Upper lobe of right lung (tissue), 1 donor: ENCODE data around the gene ATRIP. TPM values are rescaled to one million over a fixed set of nuclear protein-coding genes. Genes with fewer than 3 reads are reported as not detected.

ENCODE experiments used
- ATAC-seq: fragments of 200-7000 bp; cut with Tn5 transposase; one replicate; pipeline ENCODE4 v1.9.1; 2020; ENCODE audit warnings: mild to moderate bottlenecking, moderate library complexity
- DNase-seq: peaks from one replicate; pipeline ENCODE4 v3.0.0-alpha.2; 2020
- H3K27ac ChIP-seq: fragments of 200-600 bp; one replicate; pipeline ENCODE4 v1.8.0; 2022
- H3K27me3 ChIP-seq: fragments of 200-600 bp; one replicate; pipeline ENCODE4 v1.8.0; 2022; ENCODE audit warnings: mild to moderate bottlenecking
- H3K36me3 ChIP-seq: fragments of 200-600 bp; one replicate; pipeline ENCODE4 v1.8.0; 2022
- H3K4me1 ChIP-seq: fragments of 200-600 bp; one replicate; pipeline ENCODE4 v1.8.0; 2022
- H3K4me3 ChIP-seq: fragments of 200-600 bp; one replicate; pipeline ENCODE4 v1.8.0; 2022; ENCODE audit warnings: mild to moderate bottlenecking
- H3K9me3 ChIP-seq: fragments of 200-600 bp; one replicate; pipeline ENCODE4 v1.8.0; 2022
- CTCF ChIP-seq: fragments of 200-600 bp; IDR thresholded peaks from one replicate; pipeline ENCODE4 v1.8.0; 2022; ENCODE audit warnings: antibody characterized with exemption
- intact Hi-C: fragments of 100-400 bp; cut with DNase I; formaldehyde crosslinking; loops from one replicate; pipeline ENCODE4 v1.11.0; 2022
- total RNA-seq: library from RNA; stranded (reverse); fragmentation: NEBNext Ultra II Directional; extraction: Animal tissue kit (Norgen Biotek cat#: 25700); gene quantifications from one replicate; pipeline ENCODE4 v1.2.1, GENCODE V29; 2021
- donor health status: DM: no; HTN: yes; CAD: no; lungs with severe emphysema.

ATRIP gene
- total RNA-seq, 1 donor from 2014 or later, result 5.3 TPM

GRCh38 chr3:48408823-48409281, 37.7 kb upstream of the ATRIP start:
- Histone ChIP-seq H3K27me3 (no peaks in the 10 kb centered on the region), H3K4me3 (no peak overlapping the region), H3K9me3 (no peaks in the 10 kb centered on the region), H3K27ac (no peak overlapping the region), H3K4me1 (no peaks in the 10 kb centered on the region), H3K36me3 (peaks cover 72% of the 10 kb centered on the region)
- ATAC-seq (no peak), DNase-seq (peak; percentile 44)
- intact Hi-C loops, result no loop called here
- no peak for TF ChIP-seq CTCF

GRCh38 chr3:48409291-48410201, 37.0 kb upstream of the ATRIP start:
- ATAC-seq (no peak), DNase-seq (peak; percentile 46)
- H3K27ac ChIP-seq, result no peak overlapping the region
- TF ChIP-seq CTCF, result no peak
- H3K4me1 ChIP-seq, result no peaks in the 10 kb centered on the region
- intact Hi-C loops, result no loop called here
- H3K4me3 ChIP-seq, result no peak overlapping the region
- H3K9me3 ChIP-seq, result no peaks in the 10 kb centered on the region
- H3K27me3 ChIP-seq, result no peaks in the 10 kb centered on the region
- peaks cover 76% of the 10 kb centered on the region for H3K36me3 ChIP-seq

GRCh38 chr3:48410205-48411040, 36.1 kb upstream of the ATRIP start:
- intact Hi-C loops, result no loop called here
- no peak for TF ChIP-seq CTCF
- H3K36me3 ChIP-seq, result peaks cover 76% of the 10 kb centered on the region
- no peaks in the 10 kb centered on the region for H3K4me1 ChIP-seq
- no peak overlapping the region for H3K27ac ChIP-seq
- H3K9me3 ChIP-seq, result no peaks in the 10 kb centered on the region
- ATAC-seq (no peak), DNase-seq (peak; percentile 43)
- H3K4me3 ChIP-seq, result no peak overlapping the region
- no peaks in the 10 kb centered on the region for H3K27me3 ChIP-seq

- Histone ChIP-seq H3K4me3 (no peak overlapping the region), H3K4me1 (no peaks in the 10 kb centered on the region), H3K9me3 (no peaks in the 10 kb centered on the region), H3K27ac (no peak overlapping the region), H3K27me3 (no peaks in the 10 kb centered on the region), H3K36me3 (peaks cover 76% of the 10 kb centered on the region)
- ATAC-seq (no peak), DNase-seq (no peak)
- intact Hi-C loops, result no loop called here
- no peak for TF ChIP-seq CTCF
Observed at GRCh38 chr3:48411041-48411588, 35.4 kb upstream of the ATRIP start.

GRCh38 chr3:48411606-48412374, 34.7 kb upstream of the ATRIP start:
- no peak for TF ChIP-seq CTCF
- ATAC-seq (no peak), DNase-seq (peak; percentile 44)
- peaks cover 71% of the 10 kb centered on the region for H3K36me3 ChIP-seq
- H3K4me1 ChIP-seq, result no peaks in the 10 kb centered on the region
- H3K4me3 ChIP-seq, result no peak overlapping the region
- no peaks in the 10 kb centered on the region for H3K9me3 ChIP-seq
- no peak overlapping the region for H3K27ac ChIP-seq
- no peaks in the 10 kb centered on the region for H3K27me3 ChIP-seq
- intact Hi-C loops, result no loop called here
